Measurements from ENCODE around the gene ZBTB7B. TPM values are rescaled to one million over a fixed set of nuclear protein-coding genes. Genes with fewer than 3 reads are reported as not detected.
A peak's percentile ranks its signal among the peaks of the same experiment; 100 is the strongest.

ZBTB7B gene
- total RNA-seq, 1 experiment from 2014 or later = 38.3 TPM

GRCh38 chr1:155050560-155051341 lies 48.1 kb downstream of the ZBTB7B start, which contains the start of gene ADAM15:
Gene ADAM15, plus strand, starts transcription at chr1:155051316. Its CDS starts 71 bp downstream, at chr1:155051387.
- peaks cover 19% of the 10 kb centered on the region for H3K27me3 Mint-ChIP-seq (ENCODE audit: low read depth)
- peak; percentile 84 for DNase-seq
- Histone ChIP-seq H3K27ac (ENCODE audit: insufficient read length, low read depth, low read length) (no peak within 1 kb of the TSS), H3K9ac (ENCODE audit: extremely low read depth, insufficient read length, low read length) (peak within 1 kb of the TSS; percentile 7), H2BK5ac (ENCODE audit: insufficient read length, low read length) (no peak within 1 kb of the TSS), H2AK5ac (ENCODE audit: insufficient read length, low read length) (no peak within 1 kb of the TSS), H2BK20ac (ENCODE audit: low read depth, low read length, poor library complexity, severe bottlenecking) (no peak within 1 kb of the TSS), H3K79me1 (ENCODE audit: insufficient read depth, low read depth, low read length, poor library complexity, severe bottlenecking) (no peaks in the 10 kb centered on the region), H2AFZ (ENCODE audit: low read length) (no peak within 1 kb of the TSS), H3K4me2 (ENCODE audit: insufficient read depth, insufficient read length, low read length) (peak within 1 kb of the TSS; percentile 67), H3K18ac (ENCODE audit: insufficient read length, low read depth, low read length) (peak within 1 kb of the TSS; percentile 35), H4K91ac (ENCODE audit: insufficient read length, low read depth, low read length) (no peak within 1 kb of the TSS), H3T11ph (ENCODE audit: low read length) (no peak within 1 kb of the TSS), H4K5ac (ENCODE audit: insufficient read length, low read depth, low read length) (no peak within 1 kb of the TSS), H3K4me1 (ENCODE audit: insufficient read depth, low read length) (no peaks in the 10 kb centered on the region; the same call in 1 of the 2 replicates), H3K4ac (ENCODE audit: low read depth, low read length) (no peak within 1 kb of the TSS), H4K8ac (replicated peaks; ENCODE audit: insufficient read length, low read depth, low read length) (no peak within 1 kb of the TSS), H4K20me1 (ENCODE audit: control insufficient read depth, insufficient read depth, insufficient read length) (no peaks in the 10 kb centered on the region), H2BK120ac (ENCODE audit: low read depth, low read length, poor library complexity, severe bottlenecking) (no peak within 1 kb of the TSS), H3K79me2 (ENCODE audit: insufficient read depth, low read length) (no peaks in the 10 kb centered on the region), H2BK12ac (ENCODE audit: insufficient read length, low read depth, low read length) (no peak within 1 kb of the TSS), H3K27me3 (ENCODE audit: insufficient read depth, low read length) (peaks cover 4% of the 10 kb centered on the region; the same call in 1 of the 2 replicates), H3K23me2 (ENCODE audit: insufficient read length, low read depth, low read length, poor library complexity, severe bottlenecking) (peaks cover 16% of the 10 kb centered on the region), H3K56ac (ENCODE audit: insufficient read length, low read depth, low read length) (no peak within 1 kb of the TSS), H3K14ac (ENCODE audit: insufficient read depth, low read length) (peak within 1 kb of the TSS; percentile 23; the same call in 1 of the 2 replicates), H2BK15ac (ENCODE audit: low read depth, low read length) (no peak within 1 kb of the TSS), H3K23ac (ENCODE audit: insufficient read length, low read depth, low read length) (no peak within 1 kb of the TSS), H3K9me3 (ENCODE audit: control insufficient read depth, low read depth, low read length) (no peaks in the 10 kb centered on the region)
- WGBS (ENCODE audit: extremely low coverage, insufficient read length, low lambda C conversion rate) = no CpG with 5 or more reads among the region's 99 CpGs
- TF ChIP-seq CTCF (conservative IDR thresholded peaks at IDR 0.05) = peak; percentile 98
- H3K36me3 Mint-ChIP-seq (ENCODE audit: insufficient read depth in 1 of 3, low read depth in 3 of 3) = peaks cover 0 to 3% (median under 1%) of the 10 kb centered on the region in 3 experiments; a peak in 3 of 7 replicates
- H3K4me1 Mint-ChIP-seq = peaks cover 23 to 41% of the 10 kb centered on the region in 2 experiments
- peak within 1 kb of the TSS in 2 of 3 experiments; percentile 25 to 77; a peak in 1 of 7 replicates for H3K27ac Mint-ChIP-seq
- peak within 1 kb of the TSS; percentile 67 to 88 for H3K4me3 Mint-ChIP-seq
- no peaks in the 10 kb centered on the region for H3K9me3 Mint-ChIP-seq
